GM18909 (cell line): ENCODE data around the gene MEG3.

Source experiments
- ATAC-seq: cut with Tn5 transposase; IDR thresholded peaks from one replicate; pipeline ENCODE4 v1.9.1; 2021; ENCODE audit warnings: mild to moderate bottlenecking; ENCODE audit not compliant: unreplicated experiment, poor library complexity

Gene MEG3

GRCh38 chr14:100904307-100905087, 78.6 kb downstream of the MEG3 start:
- ATAC-seq: no peak

DNA sequence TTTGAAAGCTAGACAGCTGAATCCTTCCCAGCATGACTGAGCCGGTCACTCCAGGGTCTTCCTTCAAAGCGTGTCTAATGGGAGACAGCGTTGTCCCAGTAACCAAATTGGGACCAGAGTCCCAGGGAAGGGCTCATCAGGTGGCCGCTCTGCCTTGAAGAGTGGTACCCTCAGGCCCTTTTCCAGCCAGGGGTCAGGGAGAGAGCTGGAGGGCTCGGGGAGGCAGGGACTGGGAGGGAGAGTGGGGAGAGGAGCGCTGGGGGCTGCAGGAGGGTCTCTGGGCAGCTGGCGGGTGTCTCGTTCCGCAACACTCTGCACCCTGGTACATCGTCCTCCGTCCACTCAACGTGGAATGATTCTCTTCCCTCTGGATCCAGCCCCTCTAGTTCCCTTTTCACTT, 79.2 kb downstream of the MEG3 start:
- ATAC-seq: no peak

DNA sequence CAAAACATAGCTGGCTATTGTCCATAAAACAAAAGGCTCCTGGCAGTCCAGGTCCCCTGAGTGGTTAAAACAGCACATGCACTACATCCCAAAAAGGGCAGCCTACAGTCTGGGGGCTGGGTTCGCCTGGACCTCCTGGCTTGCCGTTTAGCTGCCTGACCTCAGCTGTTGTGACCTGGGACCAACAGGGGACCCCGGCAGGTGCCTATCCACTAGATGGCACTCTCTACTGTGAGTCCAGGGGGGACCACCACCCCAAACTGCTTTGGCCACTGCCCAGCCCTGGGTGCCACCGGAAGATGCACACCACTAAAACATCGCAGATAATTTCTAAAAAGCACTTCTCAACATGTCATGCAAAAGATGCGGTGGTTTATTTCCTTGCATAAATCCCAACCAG, 80.5 kb downstream of the MEG3 start:
- ATAC-seq: no peak

DNA sequence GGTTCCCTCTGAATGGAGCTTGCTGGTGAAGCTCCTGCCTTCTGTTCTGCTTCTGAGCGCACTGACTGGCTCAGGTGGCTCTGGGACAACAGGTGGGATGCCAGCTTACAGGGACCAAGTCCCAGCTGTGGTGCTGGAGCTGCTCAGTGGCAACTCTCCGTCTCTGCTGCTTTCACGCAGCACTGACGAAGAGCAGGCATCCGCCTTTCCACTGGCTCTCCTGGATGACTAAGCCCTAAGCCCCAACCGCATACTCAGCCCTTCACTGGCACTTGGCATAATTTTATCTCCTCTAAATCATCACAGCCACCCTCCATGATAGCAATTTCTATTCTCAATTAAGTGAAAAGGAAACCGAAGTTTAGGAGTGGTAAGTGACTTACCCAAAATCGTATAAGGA, 81.3 kb downstream of the MEG3 start:
- no peak for ATAC-seq

GRCh38 chr14:100909439-100909838, 83.5 kb downstream of the MEG3 start:
- ATAC-seq: no peak
